ENCODE measurements around the gene CACTIN. TPM values are rescaled to one million over a fixed set of nuclear protein-coding genes. Genes with fewer than 3 reads are reported as not detected.

The CACTIN gene
- total RNA-seq, 1 experiment from 2014 or later = 33.2 TPM

GRCh38 chr19:3673506-3674439 is 47.2 kb upstream of the CACTIN start:
- ChIA-PET RAD21 (ENCODE audit: low non-redundant PET in 1 of 2, low total read pairs in 2 of 2, uncharacterized antibody in 2 of 2, unreplicated experiment in 2 of 2) (no interaction called here), POLR2A (no interaction called here), CTCF (no interaction called here)
- no peak for TF ChIP-seq YY1 (IDR thresholded peaks at IDR 0.05; ENCODE audit: extremely low read depth, insufficient replicate concordance, low read depth, low read length)
- TF ChIP-seq SP1 (IDR thresholded peaks at IDR 0.05; ENCODE audit: low read depth) = no peak
- TF ChIP-seq POLR2A (IDR thresholded peaks at IDR 0.05; ENCODE audit: borderline replicate concordance, extremely low read depth, insufficient read depth, insufficient read length) = no peak
- no peaks in the 10 kb centered on the region for H3K9me3 ChIP-seq (ENCODE audit: control insufficient read depth in 1 of 2, insufficient read depth in 1 of 2, low read depth in 1 of 2, low read length in 2 of 2)
- intact Hi-C loops (cut with micrococcal nuclease) = no loop called here
- H3K79me2 ChIP-seq (ENCODE audit: insufficient read depth, low read length) = no peaks in the 10 kb centered on the region; the same call in 1 of the 2 replicates
- H3K4me2 ChIP-seq (ENCODE audit: low read length) = no peak overlapping the region
- no peak overlapping the region for H3K4me3 ChIP-seq (replicated peaks in 1 of 2; ENCODE audit: low read depth in 1 of 2, low read length in 2 of 2)
- no TSS peak for BruUV-seq (replicated peaks)
- H3K9ac ChIP-seq (ENCODE audit: low read length) = no peak overlapping the region
- no peak overlapping the region for H3K27ac ChIP-seq (ENCODE audit: low read depth, low read length)
- ATAC-seq (no peak), DNase-seq (ENCODE audit: low read depth, low spot score) (no peak)
- H2AFZ ChIP-seq (ENCODE audit: low read depth, low read length, poor library complexity, severe bottlenecking) = no peak overlapping the region
- no peaks in the 10 kb centered on the region for H4K20me1 ChIP-seq (ENCODE audit: insufficient read depth)
- H3K36me3 ChIP-seq (ENCODE audit: control insufficient read depth in 1 of 2, insufficient read depth in 2 of 2, low read length in 2 of 2) = no peaks in the 10 kb centered on the region
- H3K27me3 ChIP-seq (ENCODE audit: insufficient read depth, low read length) = no peaks in the 10 kb centered on the region
- no peaks in the 10 kb centered on the region for H3K9me2 ChIP-seq (ENCODE audit: insufficient read depth)
- H3K4me1 ChIP-seq (ENCODE audit: control insufficient read depth in 1 of 2, insufficient read depth in 2 of 2, low read length in 2 of 2) = no peaks in the 10 kb centered on the region

GRCh38 chr19:3672993-3673392 is 46.4 kb upstream of the CACTIN start:
- POLR2A ChIA-PET = no interaction called here
- no peaks in the 10 kb centered on the region for H3K4me1 ChIP-seq (ENCODE audit: control insufficient read depth in 1 of 2, insufficient read depth in 2 of 2, low read length in 2 of 2)
- CTCF ChIA-PET = no interaction called here
- no peaks in the 10 kb centered on the region for H3K9me3 ChIP-seq (ENCODE audit: control insufficient read depth in 1 of 2, insufficient read depth in 1 of 2, low read depth in 1 of 2, low read length in 2 of 2)
- intact Hi-C loops (cut with micrococcal nuclease) = no loop called here
- H3K36me3 ChIP-seq (ENCODE audit: control insufficient read depth in 1 of 2, insufficient read depth in 2 of 2, low read length in 2 of 2) = no peaks in the 10 kb centered on the region
- no peak overlapping the region for H3K4me3 ChIP-seq (replicated peaks in 1 of 2; ENCODE audit: low read depth in 1 of 2, low read length in 2 of 2)
- H2AFZ ChIP-seq (ENCODE audit: low read depth, low read length, poor library complexity, severe bottlenecking) = no peak overlapping the region
- H3K79me2 ChIP-seq (ENCODE audit: insufficient read depth, low read length) = no peaks in the 10 kb centered on the region; the same call in 1 of the 2 replicates
- H3K27ac ChIP-seq (ENCODE audit: low read depth, low read length) = no peak overlapping the region
- no TSS peak for BruUV-seq (replicated peaks)
- ATAC-seq = no peak
- TF ChIP-seq SP1 (IDR thresholded peaks at IDR 0.05; ENCODE audit: low read depth) (no peak), ZFX (IDR thresholded peaks at IDR 0.05) (no peak)
- H3K9ac ChIP-seq (ENCODE audit: low read length) = no peak overlapping the region
- no peak for DNase-seq (ENCODE audit: low read depth, low spot score)
- RAD21 ChIA-PET (ENCODE audit: low non-redundant PET in 1 of 2, low total read pairs in 2 of 2, uncharacterized antibody in 2 of 2, unreplicated experiment in 2 of 2) = no interaction called here
- no peak overlapping the region for H3K4me2 ChIP-seq (ENCODE audit: low read length)
- no peaks in the 10 kb centered on the region for H3K27me3 ChIP-seq (ENCODE audit: insufficient read depth, low read length)
- no peaks in the 10 kb centered on the region for H3K9me2 ChIP-seq (ENCODE audit: insufficient read depth)
- H4K20me1 ChIP-seq (ENCODE audit: insufficient read depth) = no peaks in the 10 kb centered on the region
